HG02981 (cell line): ENCODE data around the gene AGAP1.

Experiments
- ATAC-seq: cut with Tn5 transposase; IDR thresholded peaks from one replicate; pipeline ENCODE4 v1.9.1; 2021; ENCODE audit warnings: mild to moderate bottlenecking, moderate library complexity; ENCODE audit not compliant: unreplicated experiment

AGAP1 gene

GRCh38 chr2:235780401-235780800 is 286.6 kb downstream of the AGAP1 start:
- ATAC-seq = no peak

GRCh38 chr2:235781775-235782174 is 287.9 kb downstream of the AGAP1 start:
- ATAC-seq = no peak

GRCh38 chr2:235784788-235785187 is 290.9 kb downstream of the AGAP1 start:
- ATAC-seq = no peak

- no peak for ATAC-seq
Observed at GRCh38 chr2:235789552-235789951, 295.7 kb downstream of the AGAP1 start.

GRCh38 chr2:235793163-235793752 is 299.4 kb downstream of the AGAP1 start:
- ATAC-seq = no peak

- ATAC-seq = no peak
Observed at GRCh38 chr2:235799281-235799680, 305.4 kb downstream of the AGAP1 start.

GRCh38 chr2:235802542-235802941 is 308.7 kb downstream of the AGAP1 start:
- ATAC-seq = no peak

- ATAC-seq = no peak
Observed at GRCh38 chr2:235803028-235803427, 309.2 kb downstream of the AGAP1 start.

GRCh38 chr2:235804676-235805075 is 310.8 kb downstream of the AGAP1 start:
- no peak for ATAC-seq

- ATAC-seq = no peak
Observed at GRCh38 chr2:235806986-235807750, 313.3 kb downstream of the AGAP1 start.

GRCh38 chr2:235808366-235808765 is 314.5 kb downstream of the AGAP1 start:
- no peak for ATAC-seq

GRCh38 chr2:235810252-235810651 is 316.4 kb downstream of the AGAP1 start:
- ATAC-seq = no peak

- ATAC-seq = no peak
Observed at GRCh38 chr2:235810846-235811245, 317.0 kb downstream of the AGAP1 start.

- ATAC-seq = no peak
Observed at GRCh38 chr2:235811446-235812184, 317.8 kb downstream of the AGAP1 start.

- ATAC-seq = no peak
Observed at GRCh38 chr2:235812185-235812665, 318.4 kb downstream of the AGAP1 start.

GRCh38 chr2:235813398-235813797 is 319.6 kb downstream of the AGAP1 start:
- ATAC-seq = no peak

- no peak for ATAC-seq
Observed at GRCh38 chr2:235820571-235820970, 326.7 kb downstream of the AGAP1 start.

GRCh38 chr2:235824331-235824730 is 330.5 kb downstream of the AGAP1 start:
- ATAC-seq = no peak

GRCh38 chr2:235825946-235826345 is 332.1 kb downstream of the AGAP1 start:
- ATAC-seq = no peak

GRCh38 chr2:235826826-235827225 is 333.0 kb downstream of the AGAP1 start:
- ATAC-seq = no peak

- no peak for ATAC-seq
Observed at GRCh38 chr2:235827585-235827992, 333.7 kb downstream of the AGAP1 start.

GRCh38 chr2:235829726-235830125 is 335.9 kb downstream of the AGAP1 start:
- ATAC-seq = no peak
